GM12878 (cell line): ENCODE results near the gene PTPRN2. TPM values are rescaled to one million over a fixed set of nuclear protein-coding genes. Genes with fewer than 3 reads are reported as not detected.

Experiments
- BCL3 ChIP-seq: IDR thresholded peaks from 2 replicates; pipeline ENCODE4 v1.6.1; 2011; ENCODE audit warnings: borderline replicate concordance, low read depth, mild to moderate bottlenecking, moderate library complexity, low read length; ENCODE audit not compliant: insufficient read depth, poor library complexity, severe bottlenecking
- BHLHE40 ChIP-seq, 2 experiments: fragments of 450-650 bp in 1 of 2; IDR thresholded peaks; 2 replicates each; pipeline ENCODE4 v1.6.1; 2011 to 2017; ENCODE audit warnings: low read depth in 2 of 2, borderline replicate concordance in 1 of 2, improper control_type of control experiment in 1 of 2, low read length in 1 of 2, mild to moderate bottlenecking in 1 of 2
- FOS ChIP-seq: IDR thresholded peaks from 3 replicates; pipeline ENCODE4 v1.6.1; 2011; ENCODE audit warnings: borderline replicate concordance; ENCODE audit not compliant: insufficient read length; ENCODE audit errors: extremely low read depth
- HCFC1 ChIP-seq: fragments of 150-350 bp; IDR thresholded peaks from 2 replicates; pipeline ENCODE4 v1.6.1; 2014; ENCODE audit warnings: low read length
- MLLT1 ChIP-seq: fragments of 450-650 bp; IDR thresholded peaks from 2 replicates; pipeline ENCODE4 v1.6.1; 2016; ENCODE audit warnings: mild to moderate bottlenecking
- RAD21 ChIP-seq: IDR thresholded peaks from 2 replicates; pipeline ENCODE4 v1.6.1; 2011; ENCODE audit warnings: mild to moderate bottlenecking, low read depth, low read length, moderate library complexity; ENCODE audit not compliant: insufficient read depth
- USF2 ChIP-seq: IDR thresholded peaks from 2 replicates; pipeline ENCODE4 v1.6.1; 2011; ENCODE audit warnings: low read depth, low read length, improper control_type of control experiment, borderline replicate concordance
- polyA plus RNA-seq, 11 experiments: library from polyadenylated mRNA; depleted of rRNA in 4 of 11; unstranded in 6 of 11; stranded (reverse) in 5 of 11; fragments of >200 nt; fragmentation: Nextera tagmentation in 4 of 11; fragmentation: Illumina TruSeq in 1 of 11; extraction: Ambion mirVana in 4 of 11; extraction: Trizol in 1 of 11; gene quantifications; 1 replicate in 1 of 11; 2 replicates in 10 of 11; pipeline versions ENCODE4 v1.2.1 to v1.2.3, GENCODE V29; 2011 to 2016; ENCODE audit warnings: inconsistent platforms in 2 of 11, missing spikeins in 2 of 11, low read depth in 1 of 11
- total RNA-seq, 4 experiments: library from RNA; depleted of rRNA in 3 of 4; stranded (reverse); fragments of >200 nt in 3 of 4; fragmentation: Illumina TruSeq in 1 of 4; extraction: Trizol in 1 of 4; gene quantifications; 2 replicates each; pipeline versions ENCODE4 v1.2.1 to v1.2.3, GENCODE V29; 2013 to 2021

PTPRN2 gene
- total and polyA plus RNA-seq, 10 of the 15 experiments (the other 5 are each of a cell fraction or from before 2014, with no cell fraction given) = 5.4 TPM; not detected in 9

GRCh38 chr7:157834501-157835163 lies 753.0 kb downstream of the PTPRN2 start (continued):
- TF ChIP-seq BCL3 (no peak), BHLHE40 (IDR thresholded peaks at IDR 0.05; ENCODE audit: borderline replicate concordance in 1 of 2, low read depth in 2 of 2, low read length in 1 of 2) (no peak), MLLT1 (no peak), FOS (no peak), RAD21 (no peak), USF2 (no peak), HCFC1 (no peak)
